ENCODE measurements around the gene CFAP52. TPM values are rescaled to one million over a fixed set of nuclear protein-coding genes. Genes with fewer than 3 reads are reported as not detected.

Gene CFAP52
- total RNA-seq, 1 experiment from 2014 or later, result not detected

DNA sequence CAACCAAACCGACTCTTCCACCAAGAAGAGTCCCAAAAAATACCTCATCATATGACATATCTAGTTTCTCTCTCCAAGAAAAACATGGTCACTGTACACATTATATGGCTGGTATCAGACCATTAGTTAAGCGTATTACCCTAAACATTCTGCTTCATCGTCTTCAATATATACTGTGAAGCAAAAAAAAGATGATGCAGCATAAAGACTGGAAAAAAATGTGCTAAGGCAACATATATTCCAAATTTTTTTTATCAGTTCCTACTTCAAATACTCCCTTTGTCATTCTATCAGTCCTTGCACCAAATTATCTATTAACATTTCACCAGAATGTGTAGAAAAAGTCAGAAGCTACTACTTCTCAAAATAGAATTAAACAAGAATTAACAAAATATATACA, 43.7 kb upstream of the CFAP52 start (continued):
- TF ChIP-seq, protein P1, sequence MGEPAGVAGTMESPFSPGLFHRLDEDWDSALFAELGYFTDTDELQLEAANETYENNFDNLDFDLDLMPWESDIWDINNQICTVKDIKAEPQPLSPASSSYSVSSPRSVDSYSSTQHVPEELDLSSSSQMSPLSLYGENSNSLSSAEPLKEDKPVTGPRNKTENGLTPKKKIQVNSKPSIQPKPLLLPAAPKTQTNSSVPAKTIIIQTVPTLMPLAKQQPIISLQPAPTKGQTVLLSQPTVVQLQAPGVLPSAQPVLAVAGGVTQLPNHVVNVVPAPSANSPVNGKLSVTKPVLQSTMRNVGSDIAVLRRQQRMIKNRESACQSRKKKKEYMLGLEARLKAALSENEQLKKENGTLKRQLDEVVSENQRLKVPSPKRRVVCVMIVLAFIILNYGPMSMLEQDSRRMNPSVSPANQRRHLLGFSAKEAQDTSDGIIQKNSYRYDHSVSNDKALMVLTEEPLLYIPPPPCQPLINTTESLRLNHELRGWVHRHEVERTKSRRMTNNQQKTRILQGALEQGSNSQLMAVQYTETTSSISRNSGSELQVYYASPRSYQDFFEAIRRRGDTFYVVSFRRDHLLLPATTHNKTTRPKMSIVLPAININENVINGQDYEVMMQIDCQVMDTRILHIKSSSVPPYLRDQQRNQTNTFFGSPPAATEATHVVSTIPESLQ (CRISPR knock-in tag; IDR thresholded peaks at IDR 0.05), result no peak

DNA sequence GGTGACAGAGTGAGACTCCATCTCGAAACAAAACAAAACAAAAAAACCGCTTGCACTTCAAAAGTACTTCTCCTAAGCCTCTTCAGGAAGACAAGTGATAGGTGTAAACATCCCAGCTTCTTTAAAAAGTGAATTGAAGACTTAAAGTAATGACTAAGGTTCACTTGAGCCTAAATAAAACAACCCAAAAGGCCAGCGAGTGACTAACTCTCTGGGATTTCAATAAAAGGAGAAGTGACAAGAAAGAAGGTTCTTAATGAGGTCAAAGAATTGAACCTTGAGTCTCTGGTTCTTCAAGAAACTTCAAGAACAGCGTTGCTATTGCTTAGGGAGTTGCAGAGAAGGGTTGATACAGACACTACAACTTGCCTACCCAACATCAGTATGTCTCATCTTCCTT, 43.0 kb upstream of the CFAP52 start:
- Mint-ChIP-seq H3K27me3 (ENCODE audit: low read depth) (no peaks in the 10 kb centered on the region), H3K9me3 (peaks cover 3% of the 10 kb centered on the region; the same call in 1 of the 2 replicates), H3K4me1 (peaks cover 16% of the 10 kb centered on the region), H3K36me3 (peaks cover 6% of the 10 kb centered on the region; the same call in 1 of the 2 replicates), H3K4me3 (no peak overlapping the region), H3K27ac (no peak overlapping the region)
- CTCF ChIA-PET, result interaction anchor here (2.0 kb wide), 1 partner anchor 11 kb away, joined by 5 read pairs; no protein-coding TSS in a partner anchor
- TF ChIP-seq, protein P2, sequence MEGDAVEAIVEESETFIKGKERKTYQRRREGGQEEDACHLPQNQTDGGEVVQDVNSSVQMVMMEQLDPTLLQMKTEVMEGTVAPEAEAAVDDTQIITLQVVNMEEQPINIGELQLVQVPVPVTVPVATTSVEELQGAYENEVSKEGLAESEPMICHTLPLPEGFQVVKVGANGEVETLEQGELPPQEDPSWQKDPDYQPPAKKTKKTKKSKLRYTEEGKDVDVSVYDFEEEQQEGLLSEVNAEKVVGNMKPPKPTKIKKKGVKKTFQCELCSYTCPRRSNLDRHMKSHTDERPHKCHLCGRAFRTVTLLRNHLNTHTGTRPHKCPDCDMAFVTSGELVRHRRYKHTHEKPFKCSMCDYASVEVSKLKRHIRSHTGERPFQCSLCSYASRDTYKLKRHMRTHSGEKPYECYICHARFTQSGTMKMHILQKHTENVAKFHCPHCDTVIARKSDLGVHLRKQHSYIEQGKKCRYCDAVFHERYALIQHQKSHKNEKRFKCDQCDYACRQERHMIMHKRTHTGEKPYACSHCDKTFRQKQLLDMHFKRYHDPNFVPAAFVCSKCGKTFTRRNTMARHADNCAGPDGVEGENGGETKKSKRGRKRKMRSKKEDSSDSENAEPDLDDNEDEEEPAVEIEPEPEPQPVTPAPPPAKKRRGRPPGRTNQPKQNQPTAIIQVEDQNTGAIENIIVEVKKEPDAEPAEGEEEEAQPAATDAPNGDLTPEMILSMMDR (IDR thresholded peaks at IDR 0.05), result no peak
- TF ChIP-seq JAZF1 (CRISPR knock-in tag; IDR thresholded peaks at IDR 0.05) (no peak), NFE2L1 (CRISPR knock-in tag; IDR thresholded peaks at IDR 0.05) (no peak)
- TF ChIP-seq, protein P3, sequence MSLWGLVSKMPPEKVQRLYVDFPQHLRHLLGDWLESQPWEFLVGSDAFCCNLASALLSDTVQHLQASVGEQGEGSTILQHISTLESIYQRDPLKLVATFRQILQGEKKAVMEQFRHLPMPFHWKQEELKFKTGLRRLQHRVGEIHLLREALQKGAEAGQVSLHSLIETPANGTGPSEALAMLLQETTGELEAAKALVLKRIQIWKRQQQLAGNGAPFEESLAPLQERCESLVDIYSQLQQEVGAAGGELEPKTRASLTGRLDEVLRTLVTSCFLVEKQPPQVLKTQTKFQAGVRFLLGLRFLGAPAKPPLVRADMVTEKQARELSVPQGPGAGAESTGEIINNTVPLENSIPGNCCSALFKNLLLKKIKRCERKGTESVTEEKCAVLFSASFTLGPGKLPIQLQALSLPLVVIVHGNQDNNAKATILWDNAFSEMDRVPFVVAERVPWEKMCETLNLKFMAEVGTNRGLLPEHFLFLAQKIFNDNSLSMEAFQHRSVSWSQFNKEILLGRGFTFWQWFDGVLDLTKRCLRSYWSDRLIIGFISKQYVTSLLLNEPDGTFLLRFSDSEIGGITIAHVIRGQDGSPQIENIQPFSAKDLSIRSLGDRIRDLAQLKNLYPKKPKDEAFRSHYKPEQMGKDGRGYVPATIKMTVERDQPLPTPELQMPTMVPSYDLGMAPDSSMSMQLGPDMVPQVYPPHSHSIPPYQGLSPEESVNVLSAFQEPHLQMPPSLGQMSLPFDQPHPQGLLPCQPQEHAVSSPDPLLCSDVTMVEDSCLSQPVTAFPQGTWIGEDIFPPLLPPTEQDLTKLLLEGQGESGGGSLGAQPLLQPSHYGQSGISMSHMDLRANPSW (CRISPR knock-in tag; conservative IDR thresholded peaks at IDR 0.05; ENCODE audit: low read depth), result no peak
- TF ChIP-seq, protein P4, sequence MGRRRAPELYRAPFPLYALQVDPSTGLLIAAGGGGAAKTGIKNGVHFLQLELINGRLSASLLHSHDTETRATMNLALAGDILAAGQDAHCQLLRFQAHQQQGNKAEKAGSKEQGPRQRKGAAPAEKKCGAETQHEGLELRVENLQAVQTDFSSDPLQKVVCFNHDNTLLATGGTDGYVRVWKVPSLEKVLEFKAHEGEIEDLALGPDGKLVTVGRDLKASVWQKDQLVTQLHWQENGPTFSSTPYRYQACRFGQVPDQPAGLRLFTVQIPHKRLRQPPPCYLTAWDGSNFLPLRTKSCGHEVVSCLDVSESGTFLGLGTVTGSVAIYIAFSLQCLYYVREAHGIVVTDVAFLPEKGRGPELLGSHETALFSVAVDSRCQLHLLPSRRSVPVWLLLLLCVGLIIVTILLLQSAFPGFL (CRISPR knock-in tag; IDR thresholded peaks at IDR 0.05; ENCODE audit: borderline replicate concordance), result no peak
- TF ChIP-seq, protein P5, sequence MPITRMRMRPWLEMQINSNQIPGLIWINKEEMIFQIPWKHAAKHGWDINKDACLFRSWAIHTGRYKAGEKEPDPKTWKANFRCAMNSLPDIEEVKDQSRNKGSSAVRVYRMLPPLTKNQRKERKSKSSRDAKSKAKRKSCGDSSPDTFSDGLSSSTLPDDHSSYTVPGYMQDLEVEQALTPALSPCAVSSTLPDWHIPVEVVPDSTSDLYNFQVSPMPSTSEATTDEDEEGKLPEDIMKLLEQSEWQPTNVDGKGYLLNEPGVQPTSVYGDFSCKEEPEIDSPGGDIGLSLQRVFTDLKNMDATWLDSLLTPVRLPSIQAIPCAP (CRISPR knock-in tag; IDR thresholded peaks at IDR 0.05), result no peak
- TF ChIP-seq, protein P6, sequence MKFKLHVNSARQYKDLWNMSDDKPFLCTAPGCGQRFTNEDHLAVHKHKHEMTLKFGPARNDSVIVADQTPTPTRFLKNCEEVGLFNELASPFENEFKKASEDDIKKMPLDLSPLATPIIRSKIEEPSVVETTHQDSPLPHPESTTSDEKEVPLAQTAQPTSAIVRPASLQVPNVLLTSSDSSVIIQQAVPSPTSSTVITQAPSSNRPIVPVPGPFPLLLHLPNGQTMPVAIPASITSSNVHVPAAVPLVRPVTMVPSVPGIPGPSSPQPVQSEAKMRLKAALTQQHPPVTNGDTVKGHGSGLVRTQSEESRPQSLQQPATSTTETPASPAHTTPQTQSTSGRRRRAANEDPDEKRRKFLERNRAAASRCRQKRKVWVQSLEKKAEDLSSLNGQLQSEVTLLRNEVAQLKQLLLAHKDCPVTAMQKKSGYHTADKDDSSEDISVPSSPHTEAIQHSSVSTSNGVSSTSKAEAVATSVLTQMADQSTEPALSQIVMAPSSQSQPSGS (CRISPR knock-in tag; IDR thresholded peaks at IDR 0.05; ENCODE audit: borderline replicate concordance, low read depth), result no peak
- POLR2A ChIA-PET, result no interaction called here
- ATAC-seq, result no peak
- no peak for DNase-seq (ENCODE audit: low spot score)

DNA sequence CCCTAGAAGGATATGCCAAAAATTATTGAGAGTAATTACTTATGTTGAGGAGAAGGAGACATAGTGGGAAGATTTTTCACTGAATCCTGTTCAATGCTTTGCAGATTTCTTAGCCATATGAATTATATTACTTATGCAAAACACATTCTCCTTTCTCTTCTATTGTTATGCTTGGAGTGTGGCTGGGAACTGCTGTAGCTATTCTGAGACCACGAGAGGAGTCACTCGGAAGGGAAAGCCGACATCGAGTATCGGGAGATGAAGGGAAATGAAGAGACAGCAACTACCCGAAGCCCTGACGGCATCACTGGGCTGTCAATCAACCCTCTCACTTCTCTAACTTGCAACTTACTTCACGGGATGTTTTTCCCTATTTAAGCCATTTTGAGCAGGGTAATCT, 40.4 kb upstream of the CFAP52 start:
- ChIA-PET CTCF (interaction anchor here (1.8 kb wide), 1 partner anchor 18 kb away, joined by 7 read pairs; no protein-coding TSS in a partner anchor), POLR2A (no interaction called here)
- H3K27me3 Mint-ChIP-seq (ENCODE audit: low read depth), result no peaks in the 10 kb centered on the region
- ATAC-seq (no peak), DNase-seq (ENCODE audit: low spot score) (no peak)
- no peaks in the 10 kb centered on the region for H3K9me3 Mint-ChIP-seq
- peaks cover 16% of the 10 kb centered on the region for H3K4me1 Mint-ChIP-seq
- H3K27ac Mint-ChIP-seq, result 0 out of 2 replicates have a peak overlapping the region, but pooled peaks have one; percentile 10
- peaks cover 3% of the 10 kb centered on the region for H3K36me3 Mint-ChIP-seq
- no peak overlapping the region for H3K4me3 Mint-ChIP-seq
- TF ChIP-seq FOXJ3 (CRISPR knock-in tag; IDR thresholded peaks at IDR 0.05; ENCODE audit: borderline replicate concordance) (no peak), ZNF423 (CRISPR knock-in tag; IDR thresholded peaks at IDR 0.05) (no peak), ZNF263 (CRISPR knock-in tag; IDR thresholded peaks at IDR 0.05; ENCODE audit: low read depth) (no peak), OVOL2 (CRISPR knock-in tag; IDR thresholded peaks at IDR 0.05; ENCODE audit: borderline replicate concordance) (no peak), GRHL2 (CRISPR knock-in tag; IDR thresholded peaks at IDR 0.05; ENCODE audit: insufficient replicate concordance, severe bottlenecking) (no peak), CREM (CRISPR knock-in tag; IDR thresholded peaks at IDR 0.05) (no peak), SOX15 (CRISPR knock-in tag; IDR thresholded peaks at IDR 0.05) (no peak), GABPB1 (CRISPR knock-in tag; IDR thresholded peaks at IDR 0.05) (no peak), ZNF396 (CRISPR knock-in tag; IDR thresholded peaks at IDR 0.05; ENCODE audit: borderline replicate concordance) (no peak)
- TF ChIP-seq, protein P7, sequence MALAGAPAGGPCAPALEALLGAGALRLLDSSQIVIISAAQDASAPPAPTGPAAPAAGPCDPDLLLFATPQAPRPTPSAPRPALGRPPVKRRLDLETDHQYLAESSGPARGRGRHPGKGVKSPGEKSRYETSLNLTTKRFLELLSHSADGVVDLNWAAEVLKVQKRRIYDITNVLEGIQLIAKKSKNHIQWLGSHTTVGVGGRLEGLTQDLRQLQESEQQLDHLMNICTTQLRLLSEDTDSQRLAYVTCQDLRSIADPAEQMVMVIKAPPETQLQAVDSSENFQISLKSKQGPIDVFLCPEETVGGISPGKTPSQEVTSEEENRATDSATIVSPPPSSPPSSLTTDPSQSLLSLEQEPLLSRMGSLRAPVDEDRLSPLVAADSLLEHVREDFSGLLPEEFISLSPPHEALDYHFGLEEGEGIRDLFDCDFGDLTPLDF (CRISPR knock-in tag; IDR thresholded peaks at IDR 0.05), result no peak
- TF ChIP-seq, protein P8, sequence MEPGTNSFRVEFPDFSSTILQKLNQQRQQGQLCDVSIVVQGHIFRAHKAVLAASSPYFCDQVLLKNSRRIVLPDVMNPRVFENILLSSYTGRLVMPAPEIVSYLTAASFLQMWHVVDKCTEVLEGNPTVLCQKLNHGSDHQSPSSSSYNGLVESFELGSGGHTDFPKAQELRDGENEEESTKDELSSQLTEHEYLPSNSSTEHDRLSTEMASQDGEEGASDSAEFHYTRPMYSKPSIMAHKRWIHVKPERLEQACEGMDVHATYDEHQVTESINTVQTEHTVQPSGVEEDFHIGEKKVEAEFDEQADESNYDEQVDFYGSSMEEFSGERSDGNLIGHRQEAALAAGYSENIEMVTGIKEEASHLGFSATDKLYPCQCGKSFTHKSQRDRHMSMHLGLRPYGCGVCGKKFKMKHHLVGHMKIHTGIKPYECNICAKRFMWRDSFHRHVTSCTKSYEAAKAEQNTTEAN (CRISPR knock-in tag; IDR thresholded peaks at IDR 0.05), result no peak
- TF ChIP-seq, protein P9, sequence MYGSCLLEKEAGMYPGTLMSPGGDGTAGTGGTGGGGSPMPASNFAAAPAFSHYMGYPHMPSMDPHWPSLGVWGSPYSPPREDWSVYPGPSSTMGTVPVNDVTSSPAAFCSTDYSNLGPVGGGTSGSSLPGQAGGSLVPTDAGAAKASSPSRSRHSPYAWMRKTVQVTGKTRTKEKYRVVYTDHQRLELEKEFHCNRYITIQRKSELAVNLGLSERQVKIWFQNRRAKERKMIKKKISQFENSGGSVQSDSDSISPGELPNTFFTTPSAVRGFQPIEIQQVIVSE (CRISPR knock-in tag; IDR thresholded peaks at IDR 0.05; ENCODE audit: borderline replicate concordance), result no peak

All from WTC11 (cell line).